Stimulated activated CD4-positive, alpha-beta T cell treated with anti-CD3 and anti-CD28 coated beads, Interleukin-4, amount 100 ng/mL, for 4 hours (primary cell): ENCODE data around the gene PITX1.

Source experiments
- DNase-seq, 2 experiments: peaks; one replicate each; pipeline ENCODE4 v3.0.0-alpha.2; 2020

Gene PITX1

GRCh38 chr5:135061001-135061400 lies 27.0 kb upstream of the PITX1 start:
- no peak for DNase-seq

- no peak for DNase-seq
Measured at GRCh38 chr5:135060021-135060420, 26.0 kb upstream of the PITX1 start.

GRCh38 chr5:135059000-135059923 lies 25.2 kb upstream of the PITX1 start:
- DNase-seq = no peak

- no peak for DNase-seq
Measured at GRCh38 chr5:135058331-135058732, 24.3 kb upstream of the PITX1 start.

- DNase-seq = no peak
Measured at GRCh38 chr5:135057233-135057632, 23.2 kb upstream of the PITX1 start.

GRCh38 chr5:135056316-135057030 lies 22.4 kb upstream of the PITX1 start:
- no peak for DNase-seq

GRCh38 chr5:135055396-135055795 lies 21.4 kb upstream of the PITX1 start:
- no peak for DNase-seq

GRCh38 chr5:135054546-135054945 lies 20.5 kb upstream of the PITX1 start:
- no peak for DNase-seq

- no peak for DNase-seq
Measured at GRCh38 chr5:135053989-135054388, 20.0 kb upstream of the PITX1 start.

- DNase-seq = no peak
Measured at GRCh38 chr5:135053278-135053677, 19.2 kb upstream of the PITX1 start.

GRCh38 chr5:135052511-135053145 lies 18.6 kb upstream of the PITX1 start:
- DNase-seq = no peak

- DNase-seq = no peak
Measured at GRCh38 chr5:135051872-135052271, 17.8 kb upstream of the PITX1 start.

- no peak for DNase-seq
Measured at GRCh38 chr5:135051399-135051798, 17.4 kb upstream of the PITX1 start.

GRCh38 chr5:135050244-135050767 lies 16.3 kb upstream of the PITX1 start:
- DNase-seq = no peak

GRCh38 chr5:135048930-135049329 lies 14.9 kb upstream of the PITX1 start:
- no peak for DNase-seq

- DNase-seq = no peak
Measured at GRCh38 chr5:135048286-135048685, 14.3 kb upstream of the PITX1 start.

- no peak for DNase-seq
Measured at GRCh38 chr5:135047347-135047695, 13.3 kb upstream of the PITX1 start.

GRCh38 chr5:135046661-135047346 lies 12.8 kb upstream of the PITX1 start:
- no peak for DNase-seq

GRCh38 chr5:135045488-135045887 lies 11.5 kb upstream of the PITX1 start:
- no peak for DNase-seq

GRCh38 chr5:135042595-135042994 lies 8.6 kb upstream of the PITX1 start:
- no peak for DNase-seq

- no peak for DNase-seq
Measured at GRCh38 chr5:135041726-135042125, 7.7 kb upstream of the PITX1 start.

- DNase-seq = no peak
Measured at GRCh38 chr5:135041145-135041587, 7.1 kb upstream of the PITX1 start.
